Spleen (tissue), 11 donors: ENCODE measurements around the gene PLEKHA7. TPM values are rescaled to one million over a fixed set of nuclear protein-coding genes. Genes with fewer than 3 reads are reported as not detected.

ENCODE experiments used
- DNase-seq: peaks from one replicate; pipeline ENCODE4 v3.0.0-alpha.2; 2020
- H3K27ac ChIP-seq, 8 donors: fragments of 200-600 bp; sonication (generic) in 7 of 8; 1 replicate in 4 of 8; 2 replicates in 4 of 8; pipeline versions ENCODE4 v1.5.0 to v1.8.0; 2016 to 2021; ENCODE audit warnings: inconsistent platforms in 4 of 8, mild to moderate bottlenecking in 4 of 8, moderate library complexity in 1 of 8
- H3K27me3 ChIP-seq, 7 donors: fragments of 200-600 bp; sonication (generic) in 6 of 7; replicated peaks in 1 of 7; 1 replicate in 4 of 7; 2 replicates in 3 of 7; pipeline versions ENCODE4 v1.5.0 to v1.8.0; 2016 to 2021; ENCODE audit warnings: inconsistent platforms in 3 of 7, mild to moderate bottlenecking in 1 of 7
- H3K36me3 ChIP-seq, 6 donors: fragments of 200-600 bp; sonication (generic) in 5 of 6; 1 replicate in 4 of 6; 2 replicates in 2 of 6; pipeline versions ENCODE4 v1.5.0 to v1.8.0; 2016 to 2021; ENCODE audit warnings: inconsistent platforms in 2 of 6
- H3K4me1 ChIP-seq, 6 donors: fragments of 200-600 bp; sonication (generic) in 5 of 6; 1 replicate in 3 of 6; 2 replicates in 3 of 6; pipeline versions ENCODE4 v1.5.0 to v1.8.0; 2016 to 2021; ENCODE audit warnings: inconsistent platforms in 3 of 6
- H3K4me3 ChIP-seq, 8 donors: fragments of 200-600 bp; sonication (generic) in 7 of 8; 1 replicate in 4 of 8; 2 replicates in 4 of 8; pipeline versions ENCODE4 v1.5.0 to v1.8.0; 2016 to 2021; ENCODE audit warnings: inconsistent platforms in 4 of 8, mild to moderate bottlenecking in 4 of 8, moderate library complexity in 2 of 8
- H3K9me3 ChIP-seq, 8 donors: fragments of 200-600 bp; sonication (generic) in 7 of 8; 1 replicate in 4 of 8; 2 replicates in 4 of 8; pipeline versions ENCODE4 v1.5.0 to v1.8.0; 2016 to 2021; ENCODE audit warnings: inconsistent platforms in 4 of 8
- POLR2A ChIP-seq, 3 donors: fragments of 450-650 bp; IDR thresholded peaks; one replicate each; pipeline ENCODE4 v1.5.1; 2017; ENCODE audit warnings: antibody characterized with exemption in 3 of 3, mild to moderate bottlenecking in 1 of 3
- POLR2AphosphoS5 ChIP-seq, 3 donors: sonication (generic); formaldehyde crosslinking; IDR thresholded peaks; one replicate each; pipeline ENCODE4 v1.5.1; 2017; ENCODE audit warnings: antibody characterized with exemption in 3 of 3
- WGBS, 5 donors: extraction: QIAGEN DNeasy Blood & Tissue Kit in 3 of 5; methylation state at CpG; one replicate each; pipeline versions ENCODE4 v1.1.5 to v1.1.7; 2013 to 2018; 5-methylcytosine and 5-hydroxymethylcytosine counted together
- intact Hi-C: fragments of 100-400 bp; cut with DNase I; formaldehyde crosslinking; loops from one replicate; pipeline ENCODE4 v1.15.0; 2023; ENCODE audit warnings: low total_unique reads
- polyA plus RNA-seq, 3 donors: library from polyadenylated mRNA; stranded (reverse); fragments of 200-250 nt; gene quantifications; one replicate each; pipeline ENCODE4 v1.2.1, GENCODE V29; 2013
- total RNA-seq, 7 donors: library from RNA; depleted of rRNA in 3 of 7; stranded (reverse); fragments of >200 nt in 3 of 7; fragmentation: NEBNext Ultra II Directional in 4 of 7; extraction: Animal tissue kit (Norgen Biotek cat#: 25700) in 4 of 7; gene quantifications; one replicate each; pipeline versions ENCODE4 v1.1.0 to v1.2.1, GENCODE V29; 2016 to 2021
- TF ChIP-seq, protein P1 (sequence below), 11 experiments: fragments of 200-600 bp in 7 of 11; fragments of 450-650 bp in 4 of 11; sonication (generic) in 4 of 11; IDR thresholded peaks in 8 of 11; conservative IDR thresholded peaks in 3 of 11; 1 replicate in 7 of 11; 2 replicates in 4 of 11; pipeline versions ENCODE4 v1.4.0 to v1.8.0; 2016 to 2021; ENCODE audit warnings: antibody characterized with exemption in 11 of 11, inconsistent platforms in 4 of 11, mild to moderate bottlenecking in 1 of 11
- donor health status: healthy with polysubstance abuse.
- donor health status: DM: no; HTN: no; CAD: no; lungs with moderate emphysema.
- donor health status: DM: no; HTN: no; CAD: no.
- donor health status: Bipolar disorder and iron deficiency.
- donor health status: healthy.
- donor health status: DM: no; HTN: no; CAD: no.
- donor health status: DM: yes; HTN: yes; CAD: no.

Gene PLEKHA7
- total and polyA plus RNA-seq, 10 donors: 1.8 to 12.8 (median 5.8) TPM

DNA sequence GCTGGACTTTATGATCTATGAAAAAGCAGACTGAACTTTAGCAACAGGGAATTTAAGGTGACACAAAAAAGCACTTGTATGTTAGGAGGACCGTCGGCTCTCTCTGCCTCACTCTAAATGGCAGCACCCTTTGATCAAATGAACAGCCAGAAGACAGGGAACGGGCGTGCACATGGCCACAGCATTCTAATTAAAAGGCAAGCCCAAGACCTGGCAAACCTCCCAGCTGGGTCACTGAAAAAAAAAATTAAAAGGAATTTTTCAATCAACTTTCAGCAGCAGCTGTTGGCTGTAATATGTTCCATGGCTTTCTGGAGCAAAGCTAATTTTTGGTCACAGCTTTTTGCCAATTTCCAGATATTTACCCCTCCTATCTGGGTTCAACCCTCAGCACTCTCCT, 159.2 kb downstream of the PLEKHA7 start:
- no peak overlapping the region for H3K4me3 ChIP-seq
- no peak overlapping the region for H3K27ac ChIP-seq
- H3K36me3 ChIP-seq: no peaks in the 10 kb centered on the region
- DNase-seq: no peak
- WGBS, 5 donors: 86 to 96% (median 87%) methylated on average over 4 of the region's 4 CpGs
- TF ChIP-seq POLR2AphosphoS5 (IDR thresholded peaks at IDR 0.05): no peak
- TF ChIP-seq, protein P1, sequence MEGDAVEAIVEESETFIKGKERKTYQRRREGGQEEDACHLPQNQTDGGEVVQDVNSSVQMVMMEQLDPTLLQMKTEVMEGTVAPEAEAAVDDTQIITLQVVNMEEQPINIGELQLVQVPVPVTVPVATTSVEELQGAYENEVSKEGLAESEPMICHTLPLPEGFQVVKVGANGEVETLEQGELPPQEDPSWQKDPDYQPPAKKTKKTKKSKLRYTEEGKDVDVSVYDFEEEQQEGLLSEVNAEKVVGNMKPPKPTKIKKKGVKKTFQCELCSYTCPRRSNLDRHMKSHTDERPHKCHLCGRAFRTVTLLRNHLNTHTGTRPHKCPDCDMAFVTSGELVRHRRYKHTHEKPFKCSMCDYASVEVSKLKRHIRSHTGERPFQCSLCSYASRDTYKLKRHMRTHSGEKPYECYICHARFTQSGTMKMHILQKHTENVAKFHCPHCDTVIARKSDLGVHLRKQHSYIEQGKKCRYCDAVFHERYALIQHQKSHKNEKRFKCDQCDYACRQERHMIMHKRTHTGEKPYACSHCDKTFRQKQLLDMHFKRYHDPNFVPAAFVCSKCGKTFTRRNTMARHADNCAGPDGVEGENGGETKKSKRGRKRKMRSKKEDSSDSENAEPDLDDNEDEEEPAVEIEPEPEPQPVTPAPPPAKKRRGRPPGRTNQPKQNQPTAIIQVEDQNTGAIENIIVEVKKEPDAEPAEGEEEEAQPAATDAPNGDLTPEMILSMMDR (IDR thresholded peaks at IDR 0.05 in 8 of 11, conservative IDR thresholded peaks at IDR 0.05 in 3 of 11): no peak
- TF ChIP-seq POLR2A (IDR thresholded peaks at IDR 0.05): no peak
- intact Hi-C loops: no loop called here
- no peaks in the 10 kb centered on the region for H3K9me3 ChIP-seq
- no peaks in the 10 kb centered on the region for H3K4me1 ChIP-seq
- no peaks in the 10 kb centered on the region for H3K27me3 ChIP-seq

DNA sequence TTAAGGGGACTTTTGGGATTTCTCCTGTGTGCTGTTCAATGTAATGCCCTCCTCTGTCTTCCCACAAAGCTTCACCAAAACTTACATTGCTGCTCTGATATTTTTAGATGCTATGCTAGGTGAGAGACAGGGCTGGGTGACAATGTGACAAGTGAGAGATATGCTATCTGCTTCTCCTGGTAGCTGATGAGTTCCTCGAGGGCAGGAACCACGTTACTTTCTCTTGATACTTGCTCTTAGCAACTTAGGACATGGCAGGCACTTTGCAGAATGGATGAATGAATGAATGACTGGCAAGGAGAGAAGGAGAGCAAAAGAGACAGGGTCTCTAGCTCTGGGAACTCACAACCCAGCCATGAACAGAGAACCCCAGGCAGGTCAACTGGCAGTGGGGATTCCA, 160.4 kb downstream of the PLEKHA7 start:
- no peak for DNase-seq
- no peaks in the 10 kb centered on the region for H3K9me3 ChIP-seq
- H3K27ac ChIP-seq: no peak overlapping the region
- intact Hi-C loops: no loop called here
- H3K27me3 ChIP-seq: no peaks in the 10 kb centered on the region
- 84 to 97% (median 88%) methylated on average over 2 of the region's 2 CpGs for WGBS, 5 donors
- TF ChIP-seq POLR2AphosphoS5 (IDR thresholded peaks at IDR 0.05): no peak
- no peak for TF ChIP-seq POLR2A (IDR thresholded peaks at IDR 0.05)
- TF ChIP-seq, protein P1 (IDR thresholded peaks at IDR 0.05 in 8 of 11, conservative IDR thresholded peaks at IDR 0.05 in 3 of 11): no peak
- no peak overlapping the region for H3K4me3 ChIP-seq
- H3K4me1 ChIP-seq: no peaks in the 10 kb centered on the region
- no peaks in the 10 kb centered on the region for H3K36me3 ChIP-seq

DNA sequence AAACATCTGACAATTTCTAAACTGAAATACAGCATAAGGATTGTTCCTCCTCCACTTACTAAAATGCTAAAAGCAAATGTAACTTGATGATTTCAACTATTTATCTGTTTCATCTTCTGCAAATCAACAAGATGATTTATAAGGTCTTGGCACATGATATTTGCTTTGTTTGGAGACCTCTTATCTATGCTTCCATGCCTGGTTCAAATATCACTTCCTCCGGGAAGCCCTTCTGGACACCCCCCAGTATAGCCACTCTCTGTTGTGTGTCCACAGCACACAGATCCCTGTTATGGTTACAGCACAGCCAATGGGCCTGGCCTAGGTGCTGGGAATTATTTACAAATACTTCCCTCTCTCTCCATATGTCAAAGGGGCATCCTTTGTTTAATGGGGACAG, 160.9 kb downstream of the PLEKHA7 start:
- 83 to 95% (median 90%) methylated on average over 1 of the region's 1 CpG for WGBS, 5 donors
- no peak for TF ChIP-seq POLR2A (IDR thresholded peaks at IDR 0.05)
- TF ChIP-seq, protein P1 (IDR thresholded peaks at IDR 0.05 in 8 of 11, conservative IDR thresholded peaks at IDR 0.05 in 3 of 11): no peak
- TF ChIP-seq POLR2AphosphoS5 (IDR thresholded peaks at IDR 0.05): no peak
- intact Hi-C loops: no loop called here
- DNase-seq: no peak
- Histone ChIP-seq H3K27me3 (no peaks in the 10 kb centered on the region), H3K9me3 (no peaks in the 10 kb centered on the region), H3K27ac (no peak overlapping the region), H3K4me3 (no peak overlapping the region), H3K36me3 (no peaks in the 10 kb centered on the region), H3K4me1 (no peaks in the 10 kb centered on the region)

DNA sequence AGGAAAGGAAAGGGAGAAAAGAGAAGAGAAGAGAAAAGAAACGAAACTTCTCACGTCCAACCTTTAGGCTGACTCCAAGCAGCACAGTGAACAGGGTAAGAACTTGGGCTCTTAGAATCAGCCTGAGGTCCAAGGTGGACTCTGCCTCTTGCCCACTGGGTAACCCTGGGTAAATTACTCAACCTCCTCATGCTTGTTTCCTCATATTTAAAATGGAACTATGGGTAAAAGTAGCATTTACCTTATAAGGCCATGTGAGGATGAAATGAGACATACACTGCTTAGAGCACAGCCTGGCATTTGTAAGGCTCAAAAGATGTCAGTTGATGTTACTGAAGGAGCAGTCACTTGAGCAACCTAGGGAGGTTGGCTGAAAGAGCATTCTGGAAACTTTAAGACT, 167.9 kb downstream of the PLEKHA7 start:
- intact Hi-C loops: no loop called here
- Histone ChIP-seq H3K27me3 (no peaks in the 10 kb centered on the region), H3K36me3 (no peaks in the 10 kb centered on the region), H3K9me3 (no peaks in the 10 kb centered on the region), H3K4me1 (no peaks in the 10 kb centered on the region), H3K27ac (no peak overlapping the region), H3K4me3 (no peak overlapping the region)
- WGBS, 5 donors: 93 to 98% (median 95%) methylated on average over 2 of the region's 2 CpGs
- TF ChIP-seq POLR2AphosphoS5 (IDR thresholded peaks at IDR 0.05) (no peak), POLR2A (IDR thresholded peaks at IDR 0.05) (no peak)
- TF ChIP-seq, protein P1 (IDR thresholded peaks at IDR 0.05 in 8 of 11, conservative IDR thresholded peaks at IDR 0.05 in 3 of 11): no peak
- DNase-seq: no peak
